Left ventricle myocardium inferior (tissue), 1 donor: ENCODE measurements around the gene TPD52L2. TPM values are rescaled to one million over a fixed set of nuclear protein-coding genes. Genes with fewer than 3 reads are reported as not detected.
A peak's percentile ranks its signal among the peaks of the same experiment; 100 is the strongest.
"Not testable (repeated sequence)": the region's sequence is repeated elsewhere in the genome, so short reads cannot be mapped to it uniquely, and the experiment has no call there.

ENCODE experiments used
- DNase-seq: peaks from one replicate; pipeline ENCODE4 v3.0.0-alpha.2; 2020
- H3K27ac ChIP-seq: fragments of 200-600 bp; replicated peaks from 2 replicates; pipeline ENCODE4 v1.8.0; 2021
- H3K27me3 ChIP-seq: fragments of 200-600 bp; 2 replicates; pipeline ENCODE4 v1.8.0; 2021; ENCODE audit warnings: low read depth
- H3K36me3 ChIP-seq: fragments of 200-600 bp; 2 replicates; pipeline ENCODE4 v1.8.0; 2021
- H3K4me1 ChIP-seq: fragments of 200-600 bp; 2 replicates; pipeline ENCODE4 v1.8.0; 2021
- H3K4me3 ChIP-seq: fragments of 200-600 bp; 2 replicates; pipeline ENCODE4 v1.8.0; 2021; ENCODE audit warnings: mild to moderate bottlenecking, moderate library complexity
- H3K9me3 ChIP-seq: fragments of 200-600 bp; replicated peaks from 2 replicates; pipeline ENCODE4 v1.8.0; 2021
- intact Hi-C: fragments of 100-400 bp; cut with micrococcal nuclease; formaldehyde crosslinking; loops from one replicate; pipeline ENCODE4 v1.11.0; 2022
- total RNA-seq: library from RNA; stranded (reverse); fragmentation: NEBNext Ultra II Directional; extraction: Animal tissue kit (Norgen Biotek cat#: 25700); gene quantifications from one replicate; pipeline ENCODE4 v1.2.1, GENCODE V29; 2021
- TF ChIP-seq, protein P1 (sequence below): fragments of 200-600 bp; IDR thresholded peaks from 2 replicates; pipeline ENCODE4 v1.8.0; 2021; ENCODE audit warnings: antibody characterized with exemption, mild to moderate bottlenecking, borderline replicate concordance
- donor health status: DM: no; HTN: yes; CAD: no; lungs with severe emphysema.

Gene TPD52L2
- total RNA-seq, 1 donor from 2014 or later = 72.0 TPM

DNA sequence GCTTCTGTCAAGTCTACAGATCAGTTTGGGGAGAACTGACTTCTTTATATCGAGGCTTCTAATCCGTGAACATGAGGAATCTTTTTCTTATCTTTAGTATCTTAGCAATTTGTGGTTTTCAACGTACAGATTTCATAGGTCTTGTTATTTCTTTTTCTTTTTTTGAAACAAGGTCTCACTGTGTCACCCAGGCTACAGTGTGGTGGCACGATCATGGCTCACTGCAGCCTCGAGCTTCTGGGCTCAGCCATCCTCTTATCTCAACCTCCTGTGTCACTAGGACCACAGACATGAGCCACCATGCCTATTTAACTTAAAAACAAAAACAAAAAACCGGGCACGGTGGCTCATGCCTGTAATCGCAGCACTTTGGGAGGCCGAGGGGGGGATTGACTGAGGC is 59.2 kb downstream of the TPD52L2 start:
- no peak for DNase-seq
- Histone ChIP-seq H3K4me1 (peaks cover 24% of the 10 kb centered on the region), H3K27me3 (no peaks in the 10 kb centered on the region), H3K27ac (no peak overlapping the region), H3K36me3 (peaks cover 32% of the 10 kb centered on the region), H3K4me3 (no peak overlapping the region), H3K9me3 (no peaks in the 10 kb centered on the region)
- TF ChIP-seq, protein P1, sequence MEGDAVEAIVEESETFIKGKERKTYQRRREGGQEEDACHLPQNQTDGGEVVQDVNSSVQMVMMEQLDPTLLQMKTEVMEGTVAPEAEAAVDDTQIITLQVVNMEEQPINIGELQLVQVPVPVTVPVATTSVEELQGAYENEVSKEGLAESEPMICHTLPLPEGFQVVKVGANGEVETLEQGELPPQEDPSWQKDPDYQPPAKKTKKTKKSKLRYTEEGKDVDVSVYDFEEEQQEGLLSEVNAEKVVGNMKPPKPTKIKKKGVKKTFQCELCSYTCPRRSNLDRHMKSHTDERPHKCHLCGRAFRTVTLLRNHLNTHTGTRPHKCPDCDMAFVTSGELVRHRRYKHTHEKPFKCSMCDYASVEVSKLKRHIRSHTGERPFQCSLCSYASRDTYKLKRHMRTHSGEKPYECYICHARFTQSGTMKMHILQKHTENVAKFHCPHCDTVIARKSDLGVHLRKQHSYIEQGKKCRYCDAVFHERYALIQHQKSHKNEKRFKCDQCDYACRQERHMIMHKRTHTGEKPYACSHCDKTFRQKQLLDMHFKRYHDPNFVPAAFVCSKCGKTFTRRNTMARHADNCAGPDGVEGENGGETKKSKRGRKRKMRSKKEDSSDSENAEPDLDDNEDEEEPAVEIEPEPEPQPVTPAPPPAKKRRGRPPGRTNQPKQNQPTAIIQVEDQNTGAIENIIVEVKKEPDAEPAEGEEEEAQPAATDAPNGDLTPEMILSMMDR = no peak
- intact Hi-C loops = no loop called here

DNA sequence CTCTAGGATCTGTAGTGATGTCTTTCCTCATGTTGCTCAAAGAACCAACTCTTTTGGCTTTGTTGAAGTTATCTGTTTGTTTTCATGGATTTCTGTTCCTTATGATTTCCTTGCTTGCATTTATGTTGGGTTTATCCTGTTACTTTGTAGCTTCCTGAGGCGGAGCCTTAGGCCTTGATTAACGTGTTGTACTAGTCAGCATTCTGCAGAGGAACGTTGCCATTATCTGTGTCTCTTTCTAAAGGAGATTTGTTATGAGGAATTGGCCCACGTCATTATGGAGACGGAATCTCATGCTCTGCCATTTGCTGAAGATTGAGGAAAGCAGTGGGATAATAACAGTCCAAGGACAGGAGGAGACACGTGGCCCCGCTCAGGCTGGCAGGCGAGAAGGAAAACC is 61.2 kb downstream of the TPD52L2 start:
- no peaks in the 10 kb centered on the region for H3K27me3 ChIP-seq
- TF ChIP-seq, protein P1 = no peak
- no peak overlapping the region for H3K27ac ChIP-seq
- no peak for DNase-seq
- peaks cover 52% of the 10 kb centered on the region for H3K36me3 ChIP-seq
- peaks cover 40% of the 10 kb centered on the region for H3K4me1 ChIP-seq
- no peaks in the 10 kb centered on the region for H3K9me3 ChIP-seq
- no peak overlapping the region for H3K4me3 ChIP-seq
- intact Hi-C loops = no loop called here

DNA sequence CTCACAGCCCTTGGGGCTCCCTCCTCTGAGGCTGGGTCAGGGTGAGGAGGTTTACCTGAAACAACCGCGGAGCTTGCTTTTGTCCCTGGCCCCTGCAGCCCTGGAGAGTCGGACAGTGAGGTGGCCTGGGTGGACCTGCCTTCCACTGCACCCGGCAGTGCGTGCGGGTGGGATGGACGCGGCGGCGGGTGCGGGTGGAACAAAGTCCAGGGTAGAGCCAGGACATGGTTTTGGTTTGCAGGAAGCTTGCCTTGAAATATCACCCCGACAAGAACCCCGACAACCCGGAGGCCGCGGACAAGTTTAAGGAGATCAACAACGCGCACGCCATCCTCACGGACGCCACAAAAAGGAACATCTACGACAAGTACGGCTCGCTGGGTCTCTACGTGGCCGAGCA is 64.0 kb downstream of the TPD52L2 start:
- H3K27me3 ChIP-seq = no peaks in the 10 kb centered on the region
- TF ChIP-seq, protein P1 = no peak
- intact Hi-C loops = no loop called here
- H3K27ac ChIP-seq = no peak overlapping the region
- no peak overlapping the region for H3K4me3 ChIP-seq
- no peak for DNase-seq
- peaks cover 62% of the 10 kb centered on the region for H3K36me3 ChIP-seq
- H3K4me1 ChIP-seq = peaks cover 55% of the 10 kb centered on the region
- no peaks in the 10 kb centered on the region for H3K9me3 ChIP-seq

DNA sequence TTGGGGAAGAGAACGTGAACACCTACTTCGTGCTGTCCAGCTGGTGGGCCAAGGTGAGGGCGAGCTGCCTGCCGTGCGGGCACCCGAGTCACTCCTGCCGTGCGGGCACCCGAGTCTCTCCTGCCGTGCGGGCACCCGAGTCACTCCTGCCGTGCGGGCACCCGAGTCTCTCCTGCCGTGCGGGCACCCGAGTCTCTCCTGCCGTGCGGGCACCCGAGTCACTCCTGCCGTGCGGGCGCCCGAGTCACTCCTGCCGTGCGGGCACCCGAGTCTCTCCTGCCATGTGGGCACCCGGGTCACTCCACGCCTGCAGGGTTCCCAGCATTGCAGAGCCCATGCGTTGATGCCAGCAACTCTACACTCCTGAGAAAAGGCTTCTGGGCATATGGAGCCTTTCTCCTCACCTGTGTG is 64.4 kb downstream of the TPD52L2 start:
- H3K4me3 ChIP-seq, H3K27me3 ChIP-seq, H3K27ac ChIP-seq, DNase-seq, intact Hi-C loops, H3K9me3 ChIP-seq: not testable (repeated sequence)
- H3K4me1 ChIP-seq = peaks cover 59% of the 10 kb centered on the region
- peaks cover 63% of the 10 kb centered on the region for H3K36me3 ChIP-seq

DNA sequence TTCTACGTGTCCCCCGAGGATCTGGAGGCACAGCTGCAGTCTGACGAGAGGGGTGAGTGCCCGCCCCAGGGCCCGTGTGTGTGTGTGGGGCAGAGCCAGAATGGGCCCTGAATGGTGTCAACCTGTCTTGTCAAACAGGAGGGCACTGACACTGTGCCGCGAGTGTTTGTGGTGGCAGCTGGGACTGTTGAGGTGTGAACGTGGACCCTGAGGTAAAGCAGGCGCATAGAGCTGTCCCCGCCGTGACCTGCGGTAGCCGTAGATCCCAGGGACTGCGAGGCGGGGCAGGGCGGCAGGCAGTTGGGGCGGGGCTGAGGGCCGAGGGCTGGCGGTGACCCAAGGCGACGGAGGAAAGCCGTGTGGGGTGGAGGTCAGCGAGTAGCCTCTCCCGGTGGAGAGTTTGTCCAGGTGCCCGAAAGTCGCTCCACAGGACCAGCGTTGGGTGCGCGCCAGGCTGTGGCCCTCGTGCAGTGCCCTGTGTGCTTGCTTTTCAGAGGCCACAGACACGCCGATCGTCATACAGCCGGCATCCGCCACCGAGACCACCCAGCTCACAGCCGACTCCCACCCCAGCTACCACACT is 66.0 kb downstream of the TPD52L2 start:
- peak; percentile 81 for DNase-seq
- Histone ChIP-seq H3K4me1 (peaks cover 62% of the 10 kb centered on the region), H3K27me3 (no peaks in the 10 kb centered on the region), H3K4me3 (peak overlapping the region; percentile 11), H3K27ac (peak overlapping the region; percentile 83), H3K36me3 (peaks cover 79% of the 10 kb centered on the region), H3K9me3 (no peaks in the 10 kb centered on the region)
- intact Hi-C loops = no loop called here
- TF ChIP-seq, protein P1 = no peak

DNA sequence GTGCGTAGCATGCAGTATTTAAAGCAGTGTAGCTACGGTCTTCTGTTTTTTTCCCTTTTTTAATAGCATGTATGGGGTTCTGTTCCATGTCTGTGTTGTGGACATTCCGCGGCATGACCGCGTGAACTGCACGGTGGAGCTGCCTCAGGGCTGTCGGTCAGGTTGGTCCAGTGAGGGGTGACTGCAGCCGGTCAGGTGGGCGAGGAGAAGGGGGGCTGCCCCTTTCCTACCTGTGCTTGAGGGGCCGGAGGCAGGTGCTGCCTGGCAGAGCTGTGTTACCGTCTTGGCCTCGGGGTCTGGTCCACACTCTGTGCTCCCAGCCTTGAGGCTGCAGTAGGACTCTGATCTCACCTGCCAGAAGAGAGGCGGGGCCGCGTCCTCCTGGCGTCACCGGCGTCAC is 66.7 kb downstream of the TPD52L2 start:
- Histone ChIP-seq H3K36me3 (peaks cover 73% of the 10 kb centered on the region), H3K9me3 (no peaks in the 10 kb centered on the region), H3K27me3 (no peaks in the 10 kb centered on the region), H3K4me3 (no peak overlapping the region), H3K27ac (peak overlapping the region; percentile 83), H3K4me1 (peaks cover 57% of the 10 kb centered on the region)
- intact Hi-C loops = no loop called here
- DNase-seq = no peak
- TF ChIP-seq, protein P1 = no peak
